Measurements from ENCODE around the gene PLCG2.

DNA sequence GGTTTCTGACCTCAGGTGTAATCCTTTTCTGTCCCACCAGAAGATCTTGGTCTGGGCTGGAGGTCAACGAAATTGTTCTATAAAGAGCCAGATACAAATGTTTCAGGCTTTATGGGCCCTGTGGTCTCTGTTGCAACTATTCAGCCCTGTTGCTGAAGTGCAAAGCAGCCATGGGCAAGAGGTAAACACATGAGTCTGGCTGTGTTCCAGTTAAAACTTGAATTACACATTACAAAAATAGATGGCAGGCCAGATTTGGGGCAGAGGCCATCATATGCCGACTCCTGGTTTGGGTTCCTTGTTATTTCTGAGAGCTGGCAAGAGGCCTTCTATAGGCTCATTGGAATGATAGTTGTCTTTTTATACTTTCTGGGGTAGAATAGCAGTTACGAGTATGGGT is 117.8 kb downstream of the PLCG2 start:
- no peak for TF ChIP-seq CTCF (IDR thresholded peaks at IDR 0.05; ENCODE audit: poor library complexity)
- no peak for TF ChIP-seq EZH2 (IDR thresholded peaks at IDR 0.05; ENCODE audit: borderline replicate concordance)
